Measurements from ENCODE around the gene ABHD17B.

The ABHD17B gene

DNA sequence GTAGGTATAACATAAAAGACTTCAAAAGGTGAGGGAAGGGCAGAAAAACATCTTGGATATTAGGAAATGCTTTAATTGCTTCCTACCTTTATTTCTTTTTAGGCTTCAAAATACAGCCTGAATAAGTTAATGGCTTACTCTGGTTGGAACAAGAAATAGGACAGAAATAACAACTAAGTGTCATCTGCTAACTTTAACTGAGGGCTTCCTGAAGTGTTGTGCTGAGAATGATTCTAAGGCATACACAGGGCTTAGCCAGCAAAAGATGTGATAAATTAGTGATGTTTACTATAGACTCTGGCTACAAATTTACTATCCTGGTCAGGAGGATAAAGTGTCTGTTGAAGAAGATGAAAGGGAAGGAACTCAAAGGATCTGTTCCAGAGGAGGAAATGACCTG, 34.2 kb downstream of the ABHD17B start:
- DNase-seq (ENCODE audit: low spot score), result no peak

DNA sequence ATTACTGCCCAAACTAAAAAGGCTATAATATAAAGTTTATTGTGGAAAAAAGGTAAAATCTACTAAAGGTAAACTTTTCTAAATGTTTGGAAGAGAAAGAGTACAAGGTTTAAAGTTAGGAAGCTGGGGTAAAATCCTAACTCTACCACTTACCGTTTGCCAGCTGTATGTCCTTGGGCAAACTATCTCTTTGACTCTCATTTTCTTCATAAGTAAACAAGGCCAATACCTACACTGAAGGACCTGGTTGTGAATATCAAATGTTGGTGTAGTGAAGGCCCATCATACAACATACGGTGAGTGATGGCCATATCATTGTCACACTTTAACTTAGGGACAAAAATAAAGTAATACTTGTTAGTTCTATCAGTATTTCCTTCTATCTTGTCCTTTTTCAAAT, 34.9 kb downstream of the ABHD17B start:
- no peak for DNase-seq (ENCODE audit: low spot score)

- DNase-seq (ENCODE audit: low spot score), result no peak
Measured at GRCh38 chr9:71875345-71875744, 35.6 kb downstream of the ABHD17B start.

DNA sequence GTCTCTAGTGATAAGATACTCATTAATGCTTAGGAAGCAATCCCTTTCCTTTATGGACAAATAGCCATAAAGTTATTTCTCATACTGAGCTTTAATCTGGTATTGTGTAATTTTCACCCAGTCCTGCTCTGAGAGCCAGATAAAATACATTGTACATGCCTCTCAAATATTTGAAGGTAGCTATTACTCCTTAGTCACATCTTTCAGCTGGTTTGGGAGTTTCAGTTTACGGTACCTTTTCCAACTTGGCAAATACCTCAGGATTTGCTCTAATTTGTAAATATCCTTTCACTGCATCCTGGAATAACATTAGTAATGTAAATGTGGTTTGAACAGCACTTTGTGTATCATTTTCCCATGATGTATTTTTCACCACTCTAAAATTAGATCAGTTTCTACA, 47.4 kb downstream of the ABHD17B start:
- DNase-seq (ENCODE audit: low spot score), result no peak

GRCh38 chr9:71861618-71862017, 49.4 kb downstream of the ABHD17B start:
- peak; percentile 26 for DNase-seq (ENCODE audit: low spot score)

GRCh38 chr9:71859939-71860338, 51.1 kb downstream of the ABHD17B start:
- DNase-seq (ENCODE audit: low spot score), result no peak

DNA sequence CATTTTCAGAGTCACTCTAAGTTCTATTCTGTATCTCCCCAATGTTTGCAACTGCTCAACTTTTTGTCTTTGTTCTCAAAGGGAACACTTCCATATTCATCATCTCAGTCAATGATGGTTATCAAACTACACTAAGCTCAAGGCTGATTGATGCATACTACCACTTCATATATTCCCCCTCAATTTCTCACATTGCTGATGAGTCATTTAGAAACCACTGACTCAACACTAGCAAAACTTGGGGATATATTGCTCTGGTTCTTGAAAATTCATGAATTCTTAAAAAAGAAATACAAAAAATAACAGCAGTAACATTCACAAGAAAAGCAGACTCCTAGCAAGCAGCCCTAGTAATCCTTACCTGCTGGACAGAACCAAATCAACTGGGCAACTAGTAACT, 52.2 kb downstream of the ABHD17B start:
- no peak for DNase-seq (ENCODE audit: low spot score)

GRCh38 chr9:71858102-71858798, 52.7 kb downstream of the ABHD17B start:
- DNase-seq (ENCODE audit: low spot score), result no peak

DNA sequence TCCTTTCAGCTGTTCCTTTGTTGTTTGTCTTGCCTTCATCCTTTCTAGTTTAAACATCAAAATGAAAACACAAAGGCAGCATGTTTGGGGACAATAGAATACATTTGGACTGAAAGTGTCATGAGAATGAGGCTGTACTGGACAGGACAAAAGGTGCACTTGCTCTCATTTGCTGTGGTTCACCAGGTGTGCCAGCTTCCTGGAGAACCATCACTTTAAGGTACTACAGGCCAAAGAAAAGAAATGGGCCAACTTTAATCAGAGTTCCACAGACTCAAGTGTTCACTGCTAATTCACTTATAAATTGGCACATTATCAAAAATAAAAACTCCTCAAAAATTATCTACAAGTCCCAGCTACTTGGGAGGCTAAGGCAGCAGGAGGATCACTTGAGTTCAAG, 53.8 kb downstream of the ABHD17B start:
- DNase-seq (ENCODE audit: low spot score), result no peak

DNA sequence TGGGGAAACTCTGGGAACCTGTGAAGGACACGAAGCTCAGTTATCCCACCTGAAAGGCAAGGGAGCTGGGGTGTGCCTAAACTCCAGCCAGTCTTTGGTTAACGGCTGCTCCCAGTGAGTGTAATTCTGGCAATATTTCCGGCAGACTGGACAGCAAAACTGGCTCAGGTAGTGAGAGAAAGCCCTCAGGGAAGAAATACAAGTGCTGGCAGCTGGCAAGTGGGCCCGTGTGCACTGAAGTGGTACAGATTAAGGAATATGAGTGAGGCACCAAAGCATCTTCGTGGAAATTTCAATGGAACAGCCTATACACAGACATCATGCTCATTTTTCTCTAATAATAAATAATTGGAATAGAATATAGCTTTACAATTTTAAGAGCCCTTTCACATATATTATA, 56.2 kb downstream of the ABHD17B start:
- no peak for DNase-seq (ENCODE audit: low spot score)

DNA sequence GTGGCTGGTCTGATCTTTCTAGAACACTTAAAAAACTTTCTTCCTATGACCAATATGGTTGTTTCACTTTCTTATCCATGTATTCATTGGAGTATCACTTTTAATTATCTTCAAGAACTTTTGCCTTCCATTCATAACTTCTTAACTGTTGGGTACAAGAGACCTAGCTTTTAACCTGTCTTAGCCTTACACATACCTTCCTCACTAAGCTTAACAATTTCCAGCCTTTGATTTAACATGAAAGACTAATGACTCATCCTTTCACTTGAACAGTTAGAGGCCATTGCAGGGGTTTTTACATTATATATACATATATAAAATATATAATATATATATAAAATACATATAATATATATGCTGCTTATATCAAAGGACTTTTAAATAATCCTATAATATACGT, 57.9 kb downstream of the ABHD17B start:
- DNase-seq (ENCODE audit: low spot score), result no peak

- DNase-seq (ENCODE audit: low spot score), result no peak
Measured at GRCh38 chr9:71850996-71851395, 60.0 kb downstream of the ABHD17B start.

GRCh38 chr9:71847892-71848291, 63.1 kb downstream of the ABHD17B start:
- no peak for DNase-seq (ENCODE audit: low spot score)

DNA sequence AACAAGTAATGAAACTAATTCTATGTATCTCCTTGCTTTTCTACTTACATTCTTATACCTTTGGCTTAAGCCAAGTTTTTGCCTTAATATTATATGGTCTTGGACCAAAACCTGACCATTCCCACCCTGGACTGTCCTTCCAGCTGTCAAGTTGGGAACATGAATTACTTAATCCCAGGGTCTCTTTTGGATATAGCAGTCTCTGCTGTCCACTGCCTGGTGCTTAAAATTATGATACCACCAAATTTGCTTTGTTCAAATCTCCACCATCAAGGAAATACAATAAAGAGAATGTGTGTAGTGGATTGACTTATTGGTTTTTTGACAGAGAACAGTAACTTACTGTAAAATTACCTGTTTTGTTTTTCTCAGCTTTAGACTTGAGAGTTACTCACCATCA, 66.2 kb downstream of the ABHD17B start:
- no peak for DNase-seq (ENCODE audit: low spot score)

GRCh38 chr9:71839668-71840067, 71.3 kb downstream of the ABHD17B start:
- no peak for DNase-seq (ENCODE audit: low spot score)

- DNase-seq (ENCODE audit: low spot score), result no peak
Measured at GRCh38 chr9:71835596-71835995, 75.4 kb downstream of the ABHD17B start.

DNA sequence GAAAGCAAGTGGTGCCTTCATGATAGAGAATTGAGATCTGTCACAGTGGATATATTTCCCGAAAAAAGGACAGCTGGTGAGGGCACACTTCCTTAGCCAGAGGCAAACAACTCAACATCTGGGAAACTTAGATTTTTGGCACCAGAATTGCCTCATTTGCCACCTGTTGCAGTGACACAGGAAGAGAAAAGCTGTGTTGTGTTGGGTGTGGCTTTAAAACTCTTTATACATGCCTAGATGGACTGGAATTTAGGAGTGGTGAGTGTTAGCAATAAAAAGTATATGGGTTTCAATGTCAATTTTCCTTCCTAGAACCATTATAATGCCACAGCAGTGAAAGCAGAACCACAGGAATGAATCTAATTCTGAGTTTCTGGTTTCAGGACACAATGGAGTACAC, 80.1 kb downstream of the ABHD17B start:
- no peak for DNase-seq (ENCODE audit: low spot score)

GRCh38 chr9:71830153-71830552, 80.8 kb downstream of the ABHD17B start:
- DNase-seq (ENCODE audit: low spot score), result no peak

GRCh38 chr9:71826279-71826678, 84.7 kb downstream of the ABHD17B start:
- DNase-seq (ENCODE audit: low spot score), result no peak

DNA sequence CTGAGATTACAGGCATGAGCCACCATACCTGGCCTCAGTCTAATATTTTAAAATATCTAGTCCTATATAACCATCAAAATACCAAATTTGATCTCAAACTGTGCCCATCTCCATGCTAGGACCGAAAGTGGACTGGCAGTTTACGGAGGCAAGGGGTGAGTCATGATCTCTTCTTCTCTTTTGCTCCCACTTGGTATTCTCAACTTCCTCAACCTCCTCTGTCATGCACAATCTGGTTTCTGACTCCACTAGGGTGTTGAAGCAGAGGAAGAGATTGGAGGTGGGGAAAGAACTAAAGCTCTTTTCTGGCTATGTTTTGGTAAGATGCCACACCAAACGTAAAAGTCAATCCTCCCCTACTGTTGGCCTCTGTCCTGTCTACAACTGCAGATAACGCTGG, 86.7 kb downstream of the ABHD17B start:
- DNase-seq (ENCODE audit: low spot score), result no peak

DNA sequence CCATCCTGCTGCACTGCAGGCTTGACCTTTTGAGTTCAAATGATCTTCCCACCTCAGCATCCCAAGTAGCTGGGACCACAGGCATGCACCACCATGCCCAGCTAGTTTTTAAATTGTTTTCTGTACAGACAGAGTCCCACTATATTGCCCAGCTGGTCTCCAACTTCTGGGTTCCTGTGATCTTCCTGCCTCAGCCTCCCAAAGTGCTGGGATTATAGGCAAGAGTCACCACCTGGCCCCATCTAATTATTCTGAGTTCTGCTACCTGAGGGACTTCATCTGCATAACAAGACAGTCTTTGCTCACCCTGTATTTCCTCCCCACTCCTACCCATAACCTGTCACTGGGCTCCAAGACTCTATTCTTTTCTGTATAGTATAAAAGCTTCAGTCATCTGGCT, 88.1 kb downstream of the ABHD17B start:
- DNase-seq (ENCODE audit: low spot score), result no peak

DNA sequence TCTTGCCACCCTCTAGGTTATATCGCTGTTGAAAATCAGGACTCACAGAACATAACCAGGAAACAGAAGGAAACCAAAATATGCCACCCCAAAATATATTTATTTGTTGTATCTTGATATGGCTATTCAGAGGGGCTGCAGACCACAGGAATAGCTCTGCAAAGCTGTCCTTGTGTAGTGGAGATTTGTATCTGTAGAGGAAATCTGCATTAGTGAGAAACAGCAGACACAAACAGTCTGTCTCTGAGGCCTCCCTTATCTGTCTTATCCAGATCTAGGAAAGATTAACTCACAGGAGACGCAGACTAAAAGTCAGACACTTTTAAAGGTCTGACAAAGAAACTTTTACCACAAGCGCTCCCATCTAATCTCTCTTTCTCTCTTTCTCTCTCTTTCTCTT, 88.5 kb downstream of the ABHD17B start:
- no peak for DNase-seq (ENCODE audit: low spot score)

- DNase-seq (ENCODE audit: low spot score), result no peak
Measured at GRCh38 chr9:71821405-71821804, 89.6 kb downstream of the ABHD17B start.

DNA sequence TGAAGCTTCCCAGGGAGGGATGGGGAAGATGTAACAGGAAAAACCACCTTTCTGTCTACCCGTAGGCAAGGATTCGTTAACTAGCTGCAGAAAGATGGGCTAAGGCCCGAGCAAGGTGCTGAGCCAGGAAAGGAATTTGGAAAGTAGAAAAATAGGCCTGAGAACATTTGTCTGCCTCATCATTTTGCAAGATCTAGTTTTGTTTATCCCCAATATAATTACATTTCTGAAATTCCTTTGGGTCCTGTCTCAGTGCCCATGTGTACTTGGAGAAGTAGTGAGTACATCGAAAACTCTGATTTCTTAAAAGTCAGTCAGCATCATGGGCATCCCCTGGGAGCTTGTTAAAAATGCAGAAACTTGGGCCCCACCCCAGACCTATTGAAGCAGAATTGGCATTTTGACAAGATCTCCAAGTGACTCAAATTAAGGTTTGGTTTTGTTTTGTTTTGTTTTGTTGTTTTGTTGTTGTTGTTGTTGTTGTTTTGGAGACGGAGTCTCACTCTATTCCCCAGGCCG, 90.5 kb downstream of the ABHD17B start:
- DNase-seq (ENCODE audit: low spot score), result no peak
